A549 (cell line): Measurements from ENCODE around the gene RUNX1. TPM values are rescaled to one million over a fixed set of nuclear protein-coding genes. Genes with fewer than 3 reads are reported as not detected.

Experiments used
- ATAC-seq, 2 experiments: fragments of 200-7000 bp in 1 of 2; fragments of >200 bp in 1 of 2; cut with Nextera tagmentation in 1 of 2; cut with Tn5 transposase in 1 of 2; 3 replicates each; pipeline versions ENCODE4 v1.8.0 to v1.9.1; 2018 to 2020; ENCODE audit warnings: mild to moderate bottlenecking in 1 of 2, moderate library complexity in 1 of 2
- CTCF ChIA-PET: fragments of 300-600 bp; sonication (Branson Sonifier 250); formaldehyde crosslinking; extraction: SDS; loops from one replicate; lab custom pipeline; 2021; ENCODE audit warnings: antibody characterized with exemption, inconsistent platforms; lab: Yijun Ruan, JAX
- POLR2A ChIA-PET: fragments of 350-600 bp; formaldehyde crosslinking; extraction: SDS; loops from one replicate; lab custom pipeline; 2021; ENCODE audit warnings: antibody characterized with exemption, inconsistent platforms; lab: Yijun Ruan, JAX
- DNase-seq, 2 experiments: peaks; one replicate each; pipeline versions ENCODE4 v3.0.0 to v3.0.0-alpha.2; 2011 to 2016; ENCODE audit warnings: low read depth in 1 of 2, low spot score in 1 of 2
- FAIRE-seq: peaks from 2 replicates; lab custom pipeline; 2011; peaks lifted over from hg19 to GRCh38; lab: Jason Lieb, UNC
- H3K27ac ChIP-seq, 2 experiments: fragments of >200 bp; sonication (Bioruptor Twin); formaldehyde crosslinking; 3 replicates each; pipeline ENCODE4 v1.5.1; 2016 to 2017
- H3K4me1 ChIP-seq: fragments of >200 bp; sonication (Bioruptor Twin); formaldehyde crosslinking; 3 replicates; pipeline ENCODE4 v1.6.1; 2016
- H3K4me2 ChIP-seq: fragments of >200 bp; sonication (Bioruptor Twin); formaldehyde crosslinking; 3 replicates; pipeline ENCODE4 v1.6.1; 2016
- H3K4me3 ChIP-seq: fragments of >200 bp; sonication (Bioruptor Twin); formaldehyde crosslinking; 3 replicates; pipeline ENCODE4 v1.5.1; 2016
- H3K9me3 ChIP-seq: fragments of >200 bp; sonication (Bioruptor Twin); formaldehyde crosslinking; 3 replicates; pipeline ENCODE4 v1.6.1; 2016
- BHLHE40 ChIP-seq: IDR thresholded peaks from 2 replicates; pipeline ENCODE4 v1.6.1; 2012; ENCODE audit warnings: low read depth, low read length, inconsistent platforms
- CBX8 ChIP-seq: fragments of 200-600 bp; sonication (generic); IDR thresholded peaks from 2 replicates; pipeline ENCODE4 v1.6.1; 2016
- EHF ChIP-seq: fragments of 250-450 bp; sonication (Bioruptor Pico); IDR thresholded peaks from 2 replicates; pipeline ENCODE4 v1.5.0; 2020; ENCODE audit warnings: mild to moderate bottlenecking
- ESRRA ChIP-seq: fragments of 150-350 bp; IDR thresholded peaks from 2 replicates; pipeline ENCODE4 v1.6.1; 2014; ENCODE audit warnings: mild to moderate bottlenecking, low read length, borderline replicate concordance
- HEYL ChIP-seq: fragments of 250-450 bp; sonication (Bioruptor Pico); IDR thresholded peaks from 2 replicates; pipeline ENCODE4 v1.8.0; 2021; ENCODE audit warnings: mild to moderate bottlenecking, moderate library complexity
- HOXB5 ChIP-seq: fragments of 250-450 bp; sonication (Bioruptor Pico); IDR thresholded peaks from 2 replicates; pipeline ENCODE4 v1.5.0; 2020; ENCODE audit warnings: mild to moderate bottlenecking, moderate library complexity
- JUN ChIP-seq, 2 experiments: fragments of >200 bp; sonication (Bioruptor Twin); formaldehyde crosslinking; IDR thresholded peaks; 2 replicates in 1 of 2; 3 replicates in 1 of 2; pipeline ENCODE4 v1.6.1; 2016 to 2017
- NR3C1 ChIP-seq: fragments of >200 bp; sonication (Bioruptor Twin); formaldehyde crosslinking; IDR thresholded peaks from 3 replicates; pipeline ENCODE4 v1.6.1; 2017
- POLR2AphosphoS2 ChIP-seq: conservative IDR thresholded peaks from 2 replicates; pipeline ENCODE4 v1.6.1; 2012; ENCODE audit warnings: low read length, improper control_type of control experiment, inconsistent platforms
- RCOR1 ChIP-seq: fragments of 150-350 bp; IDR thresholded peaks from 2 replicates; pipeline ENCODE4 v1.6.1; 2014; ENCODE audit warnings: antibody characterized with exemption, low read length, low read depth
- RNF2 ChIP-seq: fragments of 200-600 bp; sonication (generic); IDR thresholded peaks from 2 replicates; pipeline ENCODE4 v1.6.1; 2016; ENCODE audit warnings: low read depth, mild to moderate bottlenecking, antibody characterized with exemption, moderate library complexity, borderline replicate concordance
- SMC3 ChIP-seq: fragments of >200 bp; sonication (Bioruptor Twin); formaldehyde crosslinking; IDR thresholded peaks from 3 replicates; pipeline ENCODE4 v1.6.1; 2018; ENCODE audit warnings: inconsistent platforms
- ZFP36 ChIP-seq: fragments of 450-650 bp; IDR thresholded peaks from 2 replicates; pipeline ENCODE4 v1.6.1; 2014; ENCODE audit warnings: borderline replicate concordance; ENCODE audit not compliant: partially characterized antibody
- WGBS: methylation state at CpG from one replicate; pipeline ENCODE4 v1.1.6; 2017; ENCODE audit errors: missing lambda C conversion rate; 5-methylcytosine and 5-hydroxymethylcytosine counted together
- polyA plus RNA-seq, 4 experiments: library from polyadenylated mRNA; depleted of rRNA in 3 of 4; stranded (reverse); fragments of >200 nt; fragmentation: RNase III in 1 of 4; extraction: RNeasy Plus Mini Kit Qiagen cat#74134 plus additional on column Dnase treatment in 1 of 4; gene quantifications; 2 replicates in 3 of 4; 3 replicates in 1 of 4; pipeline ENCODE4 v1.2.3, GENCODE V29; 2011 to 2017
- TF ChIP-seq, protein P1 (sequence below): fragments of >200 bp; sonication (Bioruptor Twin); formaldehyde crosslinking; IDR thresholded peaks from 3 replicates; pipeline ENCODE4 v1.6.1; 2016
- TF ChIP-seq, protein P2 (sequence below): IDR thresholded peaks from 2 replicates; pipeline ENCODE4 v1.6.1; 2012
- TF ChIP-seq, protein P3 (sequence below): fragments of 250-450 bp; sonication (Bioruptor Pico); IDR thresholded peaks from 2 replicates; pipeline ENCODE4 v1.5.0; 2020; ENCODE audit warnings: low read depth, mild to moderate bottlenecking, moderate library complexity

RUNX1 gene
- polyA plus RNA-seq, 2 of the 4 experiments (the other 2 are of a cell fraction): 5.5 TPM

DNA sequence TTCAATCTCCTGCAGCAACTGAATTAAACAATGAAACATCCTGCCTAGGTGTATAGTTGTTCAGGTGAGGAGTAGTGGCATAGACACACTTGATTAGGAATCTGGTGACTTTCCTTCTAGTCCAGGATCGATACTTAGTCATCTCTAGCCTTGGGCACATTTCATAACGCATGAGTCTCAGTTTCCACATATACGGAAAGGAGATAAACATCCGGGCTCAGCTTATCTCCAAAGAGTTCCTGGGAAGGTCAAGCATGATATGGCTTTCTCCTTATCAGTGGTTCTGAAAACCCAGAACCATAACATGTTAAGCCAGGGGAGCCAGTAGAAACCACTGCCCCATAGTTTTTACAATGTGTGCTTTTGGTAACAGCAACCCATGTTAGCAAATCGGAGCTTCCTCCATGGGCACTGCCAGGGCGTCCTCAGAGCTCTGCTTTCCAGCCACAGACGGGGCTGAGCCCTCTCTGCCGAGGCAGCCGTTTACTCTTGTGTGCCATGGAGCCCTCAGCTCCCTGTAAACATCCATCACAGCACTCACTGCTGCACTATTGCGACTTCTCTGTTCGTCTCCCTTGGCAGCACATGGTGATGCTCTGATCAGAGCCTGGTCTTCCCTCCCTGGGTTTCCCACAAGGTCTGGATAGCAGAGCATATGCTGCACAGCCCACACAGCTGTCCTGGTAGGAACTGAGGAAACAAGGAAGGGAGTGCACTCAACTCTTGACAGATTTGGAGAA lies 34.6 kb downstream of the RUNX1 start:
- no peaks in the 10 kb centered on the region for H3K9me3 ChIP-seq
- TF ChIP-seq JUN (IDR thresholded peaks at IDR 0.05) (no peak), BHLHE40 (no peak), NR3C1 (no peak)
- TF ChIP-seq, protein P1, sequence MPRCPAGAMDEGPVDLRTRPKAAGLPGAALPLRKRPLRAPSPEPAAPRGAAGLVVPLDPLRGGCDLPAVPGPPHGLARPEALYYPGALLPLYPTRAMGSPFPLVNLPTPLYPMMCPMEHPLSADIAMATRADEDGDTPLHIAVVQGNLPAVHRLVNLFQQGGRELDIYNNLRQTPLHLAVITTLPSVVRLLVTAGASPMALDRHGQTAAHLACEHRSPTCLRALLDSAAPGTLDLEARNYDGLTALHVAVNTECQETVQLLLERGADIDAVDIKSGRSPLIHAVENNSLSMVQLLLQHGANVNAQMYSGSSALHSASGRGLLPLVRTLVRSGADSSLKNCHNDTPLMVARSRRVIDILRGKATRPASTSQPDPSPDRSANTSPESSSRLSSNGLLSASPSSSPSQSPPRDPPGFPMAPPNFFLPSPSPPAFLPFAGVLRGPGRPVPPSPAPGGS: no peak
- TF ChIP-seq, protein P2, sequence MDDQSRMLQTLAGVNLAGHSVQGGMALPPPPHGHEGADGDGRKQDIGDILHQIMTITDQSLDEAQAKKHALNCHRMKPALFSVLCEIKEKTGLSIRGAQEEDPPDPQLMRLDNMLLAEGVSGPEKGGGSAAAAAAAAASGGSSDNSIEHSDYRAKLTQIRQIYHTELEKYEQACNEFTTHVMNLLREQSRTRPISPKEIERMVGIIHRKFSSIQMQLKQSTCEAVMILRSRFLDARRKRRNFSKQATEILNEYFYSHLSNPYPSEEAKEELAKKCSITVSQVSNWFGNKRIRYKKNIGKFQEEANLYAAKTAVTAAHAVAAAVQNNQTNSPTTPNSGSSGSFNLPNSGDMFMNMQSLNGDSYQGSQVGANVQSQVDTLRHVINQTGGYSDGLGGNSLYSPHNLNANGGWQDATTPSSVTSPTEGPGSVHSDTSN: no peak
- TF ChIP-seq, all 56 proteins: peak for 0
- DNase-seq (no peak), FAIRE-seq (no peak), ATAC-seq (no peak)
- CTCF ChIA-PET: no interaction called here
- Histone ChIP-seq H3K27ac (no peak overlapping the region), H3K4me3 (no peak overlapping the region), H3K4me2 (no peak overlapping the region), H3K4me1 (peaks cover 9% of the 10 kb centered on the region)
- POLR2A ChIA-PET: no interaction called here
- 65% methylated on average over 11 of the region's 11 CpGs for WGBS

DNA sequence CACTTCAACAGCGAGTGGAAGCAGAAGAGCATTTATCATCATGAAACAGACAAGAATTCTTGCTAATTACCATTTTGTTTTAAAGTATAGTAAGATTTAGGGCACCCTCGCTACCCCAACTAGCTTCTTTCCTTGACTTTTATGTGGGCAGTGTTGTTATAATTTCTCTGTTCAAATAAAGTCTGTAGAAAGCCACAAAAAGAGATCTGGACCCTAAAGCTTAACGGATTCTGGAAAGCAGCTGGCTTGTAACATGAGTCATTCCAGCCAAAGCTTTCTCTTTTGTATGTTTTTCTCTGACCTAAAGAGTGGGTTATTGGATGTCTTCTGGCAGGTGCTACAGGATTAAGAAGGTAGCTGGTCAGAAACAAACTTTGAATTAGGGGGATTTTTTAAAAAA lies 37.4 kb downstream of the RUNX1 start:
- 50% methylated on average over 3 of the region's 3 CpGs for WGBS
- no peak overlapping the region for H3K4me2 ChIP-seq
- ATAC-seq: no peak
- H3K4me3 ChIP-seq: no peak overlapping the region
- ChIA-PET CTCF (interaction anchor here (0.8 kb wide), 1 partner anchor 11 kb away, joined by 3 read pairs; no protein-coding TSS in a partner anchor), POLR2A (no interaction called here)
- FAIRE-seq: no peak
- H3K27ac ChIP-seq: no peak overlapping the region
- TF ChIP-seq EHF (no peak), RNF2 (no peak)
- H3K4me1 ChIP-seq: no peaks in the 10 kb centered on the region
- H3K9me3 ChIP-seq: no peaks in the 10 kb centered on the region
- no peak for DNase-seq

DNA sequence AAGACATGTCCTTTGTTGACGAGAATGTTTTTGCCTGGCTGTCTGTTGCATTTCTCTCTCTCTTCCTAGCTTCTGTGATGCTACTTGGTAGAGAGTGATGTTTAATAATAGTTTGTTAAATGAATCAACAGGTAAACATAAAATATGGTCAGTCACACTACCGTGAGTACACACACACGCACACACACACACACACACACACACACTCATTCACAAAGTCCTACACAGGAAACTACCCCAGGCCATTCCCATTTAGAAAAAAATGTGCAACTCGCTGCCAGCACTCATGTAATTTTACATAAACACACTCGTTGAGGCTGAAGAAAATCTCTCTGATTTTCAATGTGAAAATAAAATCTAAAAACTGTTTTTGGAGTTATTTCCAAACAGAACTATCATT lies 38.7 kb downstream of the RUNX1 start:
- H3K4me3 ChIP-seq: no peak overlapping the region
- H3K4me1 ChIP-seq: no peaks in the 10 kb centered on the region
- no peaks in the 10 kb centered on the region for H3K9me3 ChIP-seq
- ChIA-PET POLR2A (no interaction called here), CTCF (no interaction called here)
- FAIRE-seq (no peak), DNase-seq (no peak), ATAC-seq (no peak)
- H3K4me2 ChIP-seq: no peak overlapping the region
- TF ChIP-seq BHLHE40: no peak
- TF ChIP-seq HEYL (CRISPR knock-in tag): no peak
- no peak for TF ChIP-seq POLR2AphosphoS2
- no peak for TF ChIP-seq SMC3
- no peak for TF ChIP-seq RCOR1
- no peak for TF ChIP-seq ESRRA
- no peak for TF ChIP-seq CBX8
- no peak for TF ChIP-seq ZFP36
- WGBS: 65% methylated on average over 5 of the region's 5 CpGs
- no peak overlapping the region for H3K27ac ChIP-seq

DNA sequence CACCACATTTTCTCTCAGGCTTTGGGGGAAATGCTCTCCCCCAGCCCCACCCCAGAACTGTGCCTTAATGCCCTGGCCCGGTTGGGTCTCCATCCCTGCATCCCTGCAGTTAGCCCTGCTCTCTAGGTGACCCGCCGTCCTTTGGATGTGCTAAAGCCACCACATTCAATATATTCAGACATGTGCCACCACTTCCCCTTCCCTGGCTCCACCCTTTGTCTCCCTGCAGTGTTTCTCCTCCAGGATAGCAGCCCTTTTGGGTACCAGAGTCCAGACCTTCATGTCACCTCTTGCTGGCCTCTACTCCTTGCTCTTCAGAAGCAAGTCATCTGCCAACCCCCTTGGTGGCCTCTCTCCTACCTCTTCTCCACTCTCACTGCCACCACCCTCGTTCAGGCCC lies 41.8 kb downstream of the RUNX1 start:
- TF ChIP-seq HOXB5 (CRISPR knock-in tag): no peak
- 54% methylated on average over 4 of the region's 4 CpGs for WGBS
- H3K9me3 ChIP-seq: no peaks in the 10 kb centered on the region
- no peak for ATAC-seq
- POLR2A ChIA-PET: no interaction called here
- FAIRE-seq: no peak
- H3K4me3 ChIP-seq: no peak overlapping the region
- DNase-seq: no peak
- no peak overlapping the region for H3K4me2 ChIP-seq
- no peak overlapping the region for H3K27ac ChIP-seq
- H3K4me1 ChIP-seq: no peaks in the 10 kb centered on the region
- CTCF ChIA-PET: no interaction called here

DNA sequence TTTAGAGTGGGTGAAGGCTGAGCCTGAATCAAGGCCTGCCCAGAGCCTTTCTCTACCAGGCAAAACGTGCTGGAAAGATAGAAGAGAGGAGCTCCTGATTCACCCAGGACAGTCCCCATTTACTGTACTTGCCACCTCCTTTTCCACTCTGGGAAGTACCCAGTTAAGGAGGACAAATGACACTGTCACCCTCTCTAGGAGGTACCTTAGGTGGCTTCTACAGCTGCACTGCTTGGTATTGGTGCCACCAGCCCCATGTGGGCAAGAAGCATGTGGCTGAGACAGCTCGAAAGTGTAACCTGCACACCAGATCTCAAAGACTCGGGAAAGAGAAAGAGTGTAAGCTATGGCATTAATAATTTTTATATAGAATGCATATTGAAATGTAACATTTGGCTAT lies 42.3 kb downstream of the RUNX1 start:
- Histone ChIP-seq H3K4me1 (no peaks in the 10 kb centered on the region), H3K4me2 (no peak overlapping the region), H3K9me3 (no peaks in the 10 kb centered on the region), H3K4me3 (no peak overlapping the region), H3K27ac (no peak overlapping the region)
- POLR2A ChIA-PET: no interaction called here
- DNase-seq (no peak), ATAC-seq (no peak), FAIRE-seq (no peak)
- CTCF ChIA-PET: no interaction called here
- no peak for TF ChIP-seq ZFP36
- TF ChIP-seq, protein P3, sequence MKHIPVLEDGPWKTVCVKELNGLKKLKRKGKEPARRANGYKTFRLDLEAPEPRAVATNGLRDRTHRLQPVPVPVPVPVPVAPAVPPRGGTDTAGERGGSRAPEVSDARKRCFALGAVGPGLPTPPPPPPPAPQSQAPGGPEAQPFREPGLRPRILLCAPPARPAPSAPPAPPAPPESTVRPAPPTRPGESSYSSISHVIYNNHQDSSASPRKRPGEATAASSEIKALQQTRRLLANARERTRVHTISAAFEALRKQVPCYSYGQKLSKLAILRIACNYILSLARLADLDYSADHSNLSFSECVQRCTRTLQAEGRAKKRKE (CRISPR knock-in tag): no peak
- 59% methylated on average over 3 of the region's 3 CpGs for WGBS
